ENCODE measurements around the gene INTS1. TPM values are rescaled to one million over a fixed set of nuclear protein-coding genes. Genes with fewer than 3 reads are reported as not detected.

INTS1 gene
- total RNA-seq, 1 donor from 2014 or later: 91.0 TPM

GRCh38 chr7:1533255-1533546, 29.0 kb upstream of the INTS1 start:
- intact Hi-C loops (cut with micrococcal nuclease): loop anchor here (1.0 to 2.0 kb wide), 2 partner anchors 29 to 36 kb away; partner anchors contain the start of gene INTS1
- Mint-ChIP-seq H3K4me3 (ENCODE audit: low read depth) (peak overlapping the region; percentile 88), H3K36me3 (ENCODE audit: low read depth) (peaks cover 3% of the 10 kb centered on the region), H3K4me1 (ENCODE audit: low read depth) (peaks cover 23% of the 10 kb centered on the region), H3K9me3 (no peaks in the 10 kb centered on the region), H3K27ac (peak overlapping the region; percentile 87), H3K27me3 (ENCODE audit: low read depth) (no peaks in the 10 kb centered on the region)
- no peak for DNase-seq (ENCODE audit: low spot score)

- H3K27ac Mint-ChIP-seq: peak overlapping the region; percentile 87
- peaks cover 3% of the 10 kb centered on the region for H3K36me3 Mint-ChIP-seq (ENCODE audit: low read depth)
- H3K9me3 Mint-ChIP-seq: no peaks in the 10 kb centered on the region
- H3K4me1 Mint-ChIP-seq (ENCODE audit: low read depth): peaks cover 23% of the 10 kb centered on the region
- peak overlapping the region; percentile 88 for H3K4me3 Mint-ChIP-seq (ENCODE audit: low read depth)
- DNase-seq (ENCODE audit: low spot score): peak; percentile 54
- no peaks in the 10 kb centered on the region for H3K27me3 Mint-ChIP-seq (ENCODE audit: low read depth)
- intact Hi-C loops (cut with micrococcal nuclease): loop anchor here (1.0 to 2.0 kb wide), 2 partner anchors 28 to 36 kb away; partner anchors contain the start of gene INTS1
These were observed 28.5 kb upstream of the INTS1 start for GRCh38 chr7:1532456-1533254.

- peak overlapping the region; percentile 87 for H3K27ac Mint-ChIP-seq
- peaks cover 23% of the 10 kb centered on the region for H3K4me1 Mint-ChIP-seq (ENCODE audit: low read depth)
- H3K27me3 Mint-ChIP-seq (ENCODE audit: low read depth): no peaks in the 10 kb centered on the region
- H3K36me3 Mint-ChIP-seq (ENCODE audit: low read depth): peaks cover 3% of the 10 kb centered on the region
- DNase-seq (ENCODE audit: low spot score): no peak
- H3K9me3 Mint-ChIP-seq: no peaks in the 10 kb centered on the region
- peak overlapping the region; percentile 88 for H3K4me3 Mint-ChIP-seq (ENCODE audit: low read depth)
- intact Hi-C loops (cut with micrococcal nuclease): loop anchor here (2.0 kb wide), 1 partner anchor 37 kb away; no protein-coding TSS in a partner anchor
These were observed 27.8 kb upstream of the INTS1 start for GRCh38 chr7:1531979-1532455.

GRCh38 chr7:1531263-1531978, 27.2 kb upstream of the INTS1 start:
- intact Hi-C loops (cut with micrococcal nuclease): no loop called here
- H3K27ac Mint-ChIP-seq: peak overlapping the region; percentile 87
- DNase-seq (ENCODE audit: low spot score): peak; percentile 25
- H3K4me1 Mint-ChIP-seq (ENCODE audit: low read depth): peaks cover 22% of the 10 kb centered on the region
- peak overlapping the region; percentile 88 for H3K4me3 Mint-ChIP-seq (ENCODE audit: low read depth)
- peaks cover 3% of the 10 kb centered on the region for H3K27me3 Mint-ChIP-seq (ENCODE audit: low read depth)
- peaks cover 2% of the 10 kb centered on the region for H3K36me3 Mint-ChIP-seq (ENCODE audit: low read depth)
- no peaks in the 10 kb centered on the region for H3K9me3 Mint-ChIP-seq

GRCh38 chr7:1530946-1531262, 26.7 kb upstream of the INTS1 start:
- no peak overlapping the region for H3K4me3 Mint-ChIP-seq (ENCODE audit: low read depth)
- peaks cover 21% of the 10 kb centered on the region for H3K4me1 Mint-ChIP-seq (ENCODE audit: low read depth)
- no peak for DNase-seq (ENCODE audit: low spot score)
- intact Hi-C loops (cut with micrococcal nuclease): no loop called here
- H3K36me3 Mint-ChIP-seq (ENCODE audit: low read depth): no peaks in the 10 kb centered on the region
- H3K27me3 Mint-ChIP-seq (ENCODE audit: low read depth): peaks cover 3% of the 10 kb centered on the region
- H3K27ac Mint-ChIP-seq: no peak overlapping the region
- no peaks in the 10 kb centered on the region for H3K9me3 Mint-ChIP-seq

- no peaks in the 10 kb centered on the region for H3K9me3 Mint-ChIP-seq
- intact Hi-C loops (cut with micrococcal nuclease): no loop called here
These were observed 25.4 kb upstream of the INTS1 start for GRCh38 chr7:1529383-1530116.

GRCh38 chr7:1526271-1526754, 22.1 kb upstream of the INTS1 start:
- Mint-ChIP-seq H3K27me3 (ENCODE audit: low read depth) (peaks cover 9% of the 10 kb centered on the region), H3K4me1 (ENCODE audit: low read depth) (peaks cover 6% of the 10 kb centered on the region), H3K4me3 (ENCODE audit: low read depth) (no peak overlapping the region), H3K9me3 (no peaks in the 10 kb centered on the region), H3K36me3 (ENCODE audit: low read depth) (no peaks in the 10 kb centered on the region), H3K27ac (no peak overlapping the region)
- no peak for DNase-seq (ENCODE audit: low spot score)
- intact Hi-C loops (cut with micrococcal nuclease): no loop called here

More at GRCh38 chr7:1529383-1530116, 25.4 kb upstream of the INTS1 start:
- Mint-ChIP-seq H3K27ac (no peak overlapping the region), H3K27me3 (ENCODE audit: low read depth) (peaks cover 9% of the 10 kb centered on the region), H3K36me3 (ENCODE audit: low read depth) (no peaks in the 10 kb centered on the region), H3K4me3 (ENCODE audit: low read depth) (peak overlapping the region; percentile 64), H3K4me1 (ENCODE audit: low read depth) (peaks cover 21% of the 10 kb centered on the region)
- no peak for DNase-seq (ENCODE audit: low spot score)

GRCh38 chr7:1525409-1525808, 21.2 kb upstream of the INTS1 start:
- Mint-ChIP-seq H3K36me3 (ENCODE audit: low read depth) (no peaks in the 10 kb centered on the region), H3K4me1 (ENCODE audit: low read depth) (peaks cover 7% of the 10 kb centered on the region), H3K4me3 (ENCODE audit: low read depth) (no peak overlapping the region), H3K27me3 (ENCODE audit: low read depth) (peaks cover 9% of the 10 kb centered on the region), H3K27ac (no peak overlapping the region), H3K9me3 (no peaks in the 10 kb centered on the region)
- DNase-seq (ENCODE audit: low spot score): no peak
- intact Hi-C loops (cut with micrococcal nuclease): no loop called here

GRCh38 chr7:1523844-1524243, 19.7 kb upstream of the INTS1 start:
- H3K36me3 Mint-ChIP-seq (ENCODE audit: low read depth): no peaks in the 10 kb centered on the region
- H3K27me3 Mint-ChIP-seq (ENCODE audit: low read depth): peaks cover 9% of the 10 kb centered on the region
- H3K4me3 Mint-ChIP-seq (ENCODE audit: low read depth): no peak overlapping the region
- H3K9me3 Mint-ChIP-seq: peaks cover 13% of the 10 kb centered on the region
- no peak for DNase-seq (ENCODE audit: low spot score)
- peaks cover 7% of the 10 kb centered on the region for H3K4me1 Mint-ChIP-seq (ENCODE audit: low read depth)
- intact Hi-C loops (cut with micrococcal nuclease): no loop called here
- H3K27ac Mint-ChIP-seq: no peak overlapping the region

- H3K36me3 Mint-ChIP-seq (ENCODE audit: low read depth): no peaks in the 10 kb centered on the region
- no peak overlapping the region for H3K4me3 Mint-ChIP-seq (ENCODE audit: low read depth)
- peaks cover 13% of the 10 kb centered on the region for H3K9me3 Mint-ChIP-seq
- peaks cover 7% of the 10 kb centered on the region for H3K4me1 Mint-ChIP-seq (ENCODE audit: low read depth)
- H3K27me3 Mint-ChIP-seq (ENCODE audit: low read depth): peaks cover 9% of the 10 kb centered on the region
- intact Hi-C loops (cut with micrococcal nuclease): no loop called here
- no peak overlapping the region for H3K27ac Mint-ChIP-seq
- no peak for DNase-seq (ENCODE audit: low spot score)
These were observed 19.0 kb upstream of the INTS1 start for GRCh38 chr7:1523208-1523607.

- Mint-ChIP-seq H3K4me1 (ENCODE audit: low read depth) (peaks cover 7% of the 10 kb centered on the region), H3K27ac (no peak overlapping the region), H3K27me3 (ENCODE audit: low read depth) (peaks cover 6% of the 10 kb centered on the region), H3K36me3 (ENCODE audit: low read depth) (no peaks in the 10 kb centered on the region), H3K4me3 (ENCODE audit: low read depth) (no peak overlapping the region), H3K9me3 (peaks cover 13% of the 10 kb centered on the region)
- intact Hi-C loops (cut with micrococcal nuclease): no loop called here
- DNase-seq (ENCODE audit: low spot score): no peak
These were observed 17.3 kb upstream of the INTS1 start for GRCh38 chr7:1521456-1521855.

- H3K36me3 Mint-ChIP-seq (ENCODE audit: low read depth): no peaks in the 10 kb centered on the region
- intact Hi-C loops (cut with micrococcal nuclease): no loop called here
- H3K4me3 Mint-ChIP-seq (ENCODE audit: low read depth): no peak overlapping the region
- H3K4me1 Mint-ChIP-seq (ENCODE audit: low read depth): peaks cover 7% of the 10 kb centered on the region
- H3K27me3 Mint-ChIP-seq (ENCODE audit: low read depth): peaks cover 4% of the 10 kb centered on the region
- H3K27ac Mint-ChIP-seq: no peak overlapping the region
- DNase-seq (ENCODE audit: low spot score): no peak
- peaks cover 13% of the 10 kb centered on the region for H3K9me3 Mint-ChIP-seq
These were observed 16.5 kb upstream of the INTS1 start for GRCh38 chr7:1520539-1521234.
